Globus pallidus (tissue), 1 donor: ENCODE results near the gene ZDHHC1.
"Not testable (repeated sequence)": the region's sequence is repeated elsewhere in the genome, so short reads cannot be mapped to it uniquely, and the experiment has no call there.

Experiments
- DNase-seq: peaks from one replicate; pipeline ENCODE4 v3.0.0-alpha.2; 2015; ENCODE audit warnings: low spot score

The ZDHHC1 gene

GRCh38 chr16:67361038-67361437, 55.2 kb downstream of the ZDHHC1 start:
- DNase-seq, result no peak

DNA sequence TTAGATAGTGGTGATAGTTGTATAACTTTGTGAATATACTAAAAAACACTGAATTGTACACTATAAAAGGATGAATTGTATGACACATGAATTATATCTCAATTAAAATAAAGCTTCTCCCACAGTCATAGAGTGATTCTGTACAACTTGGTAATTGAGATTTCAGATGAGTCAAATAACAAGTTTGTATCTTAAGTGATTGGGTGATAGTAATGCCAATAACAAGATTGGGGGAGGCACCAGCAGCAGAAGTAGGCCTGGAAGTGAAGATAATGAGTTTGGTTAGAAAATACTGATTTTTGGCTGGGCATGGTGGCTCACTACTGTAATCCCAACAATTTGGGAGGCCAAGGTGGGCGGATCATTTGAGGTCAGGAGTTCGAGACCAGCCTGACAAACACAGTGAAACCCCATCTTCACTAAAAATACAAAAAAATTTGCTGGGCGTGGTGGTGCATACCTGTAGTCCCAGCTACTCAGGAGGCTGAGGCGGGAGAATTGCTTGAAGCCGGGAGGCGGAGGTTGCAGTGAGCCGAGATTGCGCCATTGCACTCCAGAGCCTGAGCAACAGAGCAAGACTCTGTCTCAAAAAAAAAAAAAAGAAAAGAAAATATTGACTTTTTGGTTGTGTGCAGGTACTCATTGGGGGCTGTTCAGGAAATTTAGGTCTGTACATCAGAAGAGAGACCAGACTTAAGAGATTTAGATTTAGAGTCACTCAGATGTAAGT, 56.6 kb downstream of the ZDHHC1 start:
- not testable (repeated sequence) for DNase-seq

GRCh38 chr16:67357561-67357960, 58.7 kb downstream of the ZDHHC1 start:
- no peak for DNase-seq

DNA sequence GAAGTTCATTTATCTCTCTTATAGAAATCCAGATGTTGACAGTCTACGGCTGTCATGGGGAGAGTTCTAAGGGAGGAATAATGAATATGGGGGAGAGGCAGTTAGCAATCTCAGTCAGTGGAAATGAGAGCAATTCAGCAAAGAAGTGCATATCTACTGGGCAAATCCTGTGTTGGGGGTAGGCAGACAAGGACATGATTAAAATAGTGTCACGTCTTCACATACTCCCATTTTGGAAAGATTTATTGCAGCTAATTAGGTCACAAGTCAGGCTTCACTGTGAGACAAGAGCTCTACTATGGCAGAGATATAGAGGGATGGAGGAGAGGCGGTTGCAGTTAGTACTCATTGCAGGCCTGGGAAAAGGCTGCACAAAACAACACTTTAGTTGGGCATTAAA, 59.9 kb downstream of the ZDHHC1 start:
- no peak for DNase-seq

GRCh38 chr16:67352463-67352862, 63.8 kb downstream of the ZDHHC1 start:
- not testable (repeated sequence) for DNase-seq

DNA sequence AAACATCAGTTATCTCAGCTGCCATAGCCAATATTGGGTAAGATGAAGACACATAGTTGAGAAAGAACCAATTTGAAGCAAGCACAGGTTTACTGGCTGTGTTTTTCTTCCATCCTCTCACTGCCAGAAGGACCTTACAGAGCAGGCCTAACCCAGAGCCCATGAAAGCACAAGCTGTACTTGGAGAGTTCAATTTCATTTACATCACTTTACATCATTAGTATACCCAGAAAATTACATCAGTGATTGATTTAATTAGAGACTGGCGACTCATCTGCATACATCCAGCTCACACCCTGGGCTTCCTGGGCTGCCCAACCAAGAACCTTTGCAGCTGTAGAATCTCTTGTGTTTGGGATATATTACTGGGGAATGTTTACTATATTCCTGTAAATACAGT, 66.0 kb downstream of the ZDHHC1 start:
- no peak for DNase-seq

GRCh38 chr16:67349172-67349571, 67.1 kb downstream of the ZDHHC1 start:
- no peak for DNase-seq

- DNase-seq, result no peak
Measured at GRCh38 chr16:67346341-67346740, 69.9 kb downstream of the ZDHHC1 start.

GRCh38 chr16:67345401-67345800, 70.9 kb downstream of the ZDHHC1 start:
- DNase-seq, result no peak
